Heart left ventricle (tissue), 13 donors: ENCODE data around the gene ZCCHC2.

ENCODE experiments used
- CTCF ChIP-seq, 12 donors: fragments of 200-600 bp; sonication (generic) in 4 of 12; IDR thresholded peaks; one replicate each; pipeline versions ENCODE4 v1.5.0 to v1.8.0; 2018 to 2022; ENCODE audit warnings: antibody characterized with exemption in 12 of 12, mild to moderate bottlenecking in 5 of 12
- POLR2A ChIP-seq, 2 donors: fragments of 450-650 bp; IDR thresholded peaks; one replicate each; pipeline ENCODE4 v1.6.1; 2017; ENCODE audit warnings: antibody characterized with exemption in 2 of 2, mild to moderate bottlenecking in 2 of 2, moderate library complexity in 2 of 2
- donor health status: ischemic (EF 13 %, LVEDD 7.1; RV severe dilation, severe dysfunction).
- donor health status: DM: no; HTN: yes; CAD: no.
- donor health status: DM: no; HTN: no; CAD: no.
- donor health status: ischemic (EF 25% LVEDD 6.9; RV normal size, moderate dysfunction).
- donor health status: ischemic (EF 25% LVEDD 5.7; RV mildly dilated, moderate dysfunction).
- donor health status: ischemic (EF 35%, LVEDD 5.7; RV mildly dilated, moderate dysfunction).
- donor health status: nonischemic (EF 11% LVEDD 7.7; RV severe dilation, severe dysfunction).
- donor health status: DM: yes; HTN: yes; CAD: no.
- donor health status: PGD.
- donor health status: ischemic (EF 29% LVEDD 5.4; RV normal size, mild dysfunction).
- donor health status: nonischemic (EF 23%, LVEDD 6.1; RV moderate dilation, normal function).

DNA sequence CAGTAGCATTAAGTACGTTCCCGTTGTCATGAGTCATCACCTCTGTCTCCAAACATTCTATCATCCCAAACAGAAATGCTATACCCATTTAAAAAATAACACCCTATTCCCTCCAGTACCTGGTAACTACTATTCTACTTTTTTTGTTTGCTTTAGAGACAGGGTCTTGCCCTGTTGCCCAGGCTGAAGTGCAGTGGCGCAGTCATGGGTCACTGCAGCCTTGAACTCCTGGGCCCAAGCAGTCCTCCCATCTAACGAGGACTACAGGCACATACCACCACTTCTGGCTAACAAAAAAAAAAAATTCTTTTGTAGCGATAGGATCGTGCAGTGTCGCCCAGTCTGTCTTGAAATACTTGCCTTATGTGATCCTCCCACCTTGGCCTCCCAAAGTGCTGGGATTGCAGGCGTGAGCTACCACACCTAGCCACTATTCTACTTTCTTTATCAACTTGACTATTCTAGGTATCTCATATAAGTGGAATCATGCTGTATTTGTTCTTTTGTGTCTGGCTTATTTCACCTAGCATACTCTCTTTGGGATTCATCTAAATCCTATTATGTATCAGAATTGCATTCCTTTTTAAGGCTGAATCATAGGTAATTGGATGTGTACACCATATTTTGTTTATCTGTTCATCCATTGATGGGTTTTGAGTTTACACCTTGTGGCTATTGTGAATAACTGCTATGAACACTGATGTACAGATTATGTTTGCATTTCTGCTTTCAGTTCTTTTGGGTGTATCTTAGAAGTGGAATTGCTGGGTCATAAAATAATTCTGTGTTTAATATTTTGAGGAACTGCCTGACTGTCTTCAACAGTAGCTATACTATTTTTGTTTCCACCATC lies 14.4 kb downstream of the ZCCHC2 start:
- TF ChIP-seq POLR2A (IDR thresholded peaks at IDR 0.05): no peak
- no peak for TF ChIP-seq CTCF (IDR thresholded peaks at IDR 0.05)
